ENCODE results near the gene GEMIN7.

- TF ChIP-seq POLR2A (IDR thresholded peaks at IDR 0.05) (no peak), CTCF (IDR thresholded peaks at IDR 0.05) (no peak)
Observed at GRCh38 chr19:45071545-45071938, 7.5 kb upstream of the GEMIN7 start.
